SW480 (cell line): ENCODE results near the gene DNMT3A.

Experiments
- DNase-seq: peaks from one replicate; pipeline ENCODE4 v3.0.0-alpha.2; 2016; ENCODE audit warnings: low spot score

Gene DNMT3A

GRCh38 chr2:25257032-25257552, 84.6 kb downstream of the DNMT3A start:
- no peak for DNase-seq

- DNase-seq, result no peak
Measured at GRCh38 chr2:25256488-25256875, 85.2 kb downstream of the DNMT3A start.

GRCh38 chr2:25255745-25256487, 85.8 kb downstream of the DNMT3A start:
- DNase-seq, result no peak

GRCh38 chr2:25254961-25255360, 86.8 kb downstream of the DNMT3A start:
- DNase-seq, result no peak

- no peak for DNase-seq
Measured at GRCh38 chr2:25253153-25253626, 88.5 kb downstream of the DNMT3A start.

- no peak for DNase-seq
Measured at GRCh38 chr2:25252291-25253152, 89.2 kb downstream of the DNMT3A start.

- no peak for DNase-seq
Measured at GRCh38 chr2:25251422-25252273, 90.1 kb downstream of the DNMT3A start.

GRCh38 chr2:25251071-25251421, 90.7 kb downstream of the DNMT3A start:
- no peak for DNase-seq

GRCh38 chr2:25250331-25251070, 91.2 kb downstream of the DNMT3A start:
- DNase-seq, result no peak

- no peak for DNase-seq
Measured at GRCh38 chr2:25249785-25250184, 91.9 kb downstream of the DNMT3A start.

- DNase-seq, result no peak
Measured at GRCh38 chr2:25247792-25248512, 93.8 kb downstream of the DNMT3A start.

GRCh38 chr2:25246558-25247290, 95.0 kb downstream of the DNMT3A start:
- no peak for DNase-seq

GRCh38 chr2:25246001-25246400, 95.7 kb downstream of the DNMT3A start:
- DNase-seq, result no peak

- no peak for DNase-seq
Measured at GRCh38 chr2:25245141-25245540, 96.6 kb downstream of the DNMT3A start.

- no peak for DNase-seq
Measured at GRCh38 chr2:25243995-25244394, 97.7 kb downstream of the DNMT3A start.

- no peak for DNase-seq
Measured at GRCh38 chr2:25241452-25241851, 100.3 kb downstream of the DNMT3A start.

- no peak for DNase-seq
Measured at GRCh38 chr2:25240636-25241035, 101.1 kb downstream of the DNMT3A start.

- DNase-seq, result no peak
Measured at GRCh38 chr2:25238920-25239319, 102.8 kb downstream of the DNMT3A start.

GRCh38 chr2:25237764-25238163, 104.0 kb downstream of the DNMT3A start:
- DNase-seq, result no peak

GRCh38 chr2:25236736-25237135, 105.0 kb downstream of the DNMT3A start:
- no peak for DNase-seq
